Stimulated activated CD8-positive, alpha-beta memory T cell treated with anti-CD3 and anti-CD28 coated beads, Interleukin-7, amount 100 ng/mL, for 48 hours (primary cell): ENCODE data around the gene CD38.

Experiments
- DNase-seq, 2 donors: peaks; one replicate each; pipeline ENCODE4 v3.0.0-alpha.2; 2020; ENCODE audit warnings: low read depth in 1 of 2; ENCODE audit errors: extremely low read depth in 1 of 2

CD38 gene

GRCh38 chr4:15894921-15895916, 117.1 kb downstream of the CD38 start:
- no peak for DNase-seq

GRCh38 chr4:15897577-15897976, 119.4 kb downstream of the CD38 start:
- no peak for DNase-seq

- no peak for DNase-seq
Observed at GRCh38 chr4:15898902-15899301, 120.8 kb downstream of the CD38 start.

GRCh38 chr4:15899511-15899910, 121.4 kb downstream of the CD38 start:
- no peak for DNase-seq

- no peak for DNase-seq
Observed at GRCh38 chr4:15901007-15901406, 122.9 kb downstream of the CD38 start.

- DNase-seq: no peak
Observed at GRCh38 chr4:15901998-15902397, 123.9 kb downstream of the CD38 start.

- no peak for DNase-seq
Observed at GRCh38 chr4:15902746-15903145, 124.6 kb downstream of the CD38 start.
